Measurements from ENCODE around the gene APLF.

APLF gene

GRCh38 chr2:68464651-68465050, 2.7 kb upstream of the APLF start:
- DNase-seq (ENCODE audit: low read depth, low spot score): no peak
- no peak overlapping the region for H3K4me3 ChIP-seq (ENCODE audit: low read depth, low read length)
- in situ Hi-C loops (cut with HindIII; ENCODE audit: low sequenced_read_pairs): no loop called here
- TF ChIP-seq, protein P1, sequence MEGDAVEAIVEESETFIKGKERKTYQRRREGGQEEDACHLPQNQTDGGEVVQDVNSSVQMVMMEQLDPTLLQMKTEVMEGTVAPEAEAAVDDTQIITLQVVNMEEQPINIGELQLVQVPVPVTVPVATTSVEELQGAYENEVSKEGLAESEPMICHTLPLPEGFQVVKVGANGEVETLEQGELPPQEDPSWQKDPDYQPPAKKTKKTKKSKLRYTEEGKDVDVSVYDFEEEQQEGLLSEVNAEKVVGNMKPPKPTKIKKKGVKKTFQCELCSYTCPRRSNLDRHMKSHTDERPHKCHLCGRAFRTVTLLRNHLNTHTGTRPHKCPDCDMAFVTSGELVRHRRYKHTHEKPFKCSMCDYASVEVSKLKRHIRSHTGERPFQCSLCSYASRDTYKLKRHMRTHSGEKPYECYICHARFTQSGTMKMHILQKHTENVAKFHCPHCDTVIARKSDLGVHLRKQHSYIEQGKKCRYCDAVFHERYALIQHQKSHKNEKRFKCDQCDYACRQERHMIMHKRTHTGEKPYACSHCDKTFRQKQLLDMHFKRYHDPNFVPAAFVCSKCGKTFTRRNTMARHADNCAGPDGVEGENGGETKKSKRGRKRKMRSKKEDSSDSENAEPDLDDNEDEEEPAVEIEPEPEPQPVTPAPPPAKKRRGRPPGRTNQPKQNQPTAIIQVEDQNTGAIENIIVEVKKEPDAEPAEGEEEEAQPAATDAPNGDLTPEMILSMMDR (IDR thresholded peaks at IDR 0.05; ENCODE audit: low read depth, low read length): no peak

DNA sequence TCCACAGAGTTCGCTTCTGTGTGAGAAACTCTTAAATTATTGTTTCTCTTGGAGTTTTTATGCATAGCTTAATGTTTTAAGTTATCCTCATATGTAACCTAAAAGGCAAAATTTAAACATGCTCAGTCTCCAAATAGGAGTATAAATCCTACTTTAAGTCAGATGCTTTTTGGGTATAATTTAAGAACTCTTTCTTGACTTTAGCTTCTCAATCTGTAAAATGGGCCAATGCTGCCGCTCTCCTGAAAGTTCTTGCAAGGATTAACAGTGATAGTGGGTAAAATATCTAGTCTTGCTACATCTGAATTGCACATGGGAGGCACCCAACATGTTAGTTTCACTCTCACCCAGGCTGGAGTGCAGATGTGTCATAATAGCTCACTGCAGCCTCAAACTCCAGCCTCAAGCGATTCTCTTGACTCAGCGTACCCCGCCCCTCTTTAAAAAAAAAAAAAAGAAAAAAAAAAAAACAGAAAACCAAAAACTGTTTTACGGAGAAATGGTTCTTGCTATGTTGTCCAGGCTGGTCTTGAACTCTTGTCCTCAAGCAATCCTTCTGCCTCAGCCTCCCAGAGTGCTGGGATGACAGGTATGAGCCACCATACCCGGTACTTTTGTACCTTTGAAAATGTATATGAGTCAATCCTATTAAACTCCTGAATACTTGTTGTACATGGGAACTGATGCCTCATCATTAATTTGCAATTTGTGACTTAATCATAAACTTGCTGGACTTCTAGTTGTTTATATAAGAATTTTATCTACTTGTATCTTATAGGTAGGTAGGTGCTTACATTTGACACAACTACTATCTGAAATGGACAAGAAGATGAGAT, 2.1 kb upstream of the APLF start:
- DNase-seq (ENCODE audit: low read depth, low spot score): no peak
- H3K4me3 ChIP-seq (ENCODE audit: low read depth, low read length): no peak overlapping the region
- TF ChIP-seq, protein P1 (IDR thresholded peaks at IDR 0.05; ENCODE audit: low read depth, low read length): no peak
- in situ Hi-C loops (cut with HindIII; ENCODE audit: low sequenced_read_pairs): no loop called here

DNA sequence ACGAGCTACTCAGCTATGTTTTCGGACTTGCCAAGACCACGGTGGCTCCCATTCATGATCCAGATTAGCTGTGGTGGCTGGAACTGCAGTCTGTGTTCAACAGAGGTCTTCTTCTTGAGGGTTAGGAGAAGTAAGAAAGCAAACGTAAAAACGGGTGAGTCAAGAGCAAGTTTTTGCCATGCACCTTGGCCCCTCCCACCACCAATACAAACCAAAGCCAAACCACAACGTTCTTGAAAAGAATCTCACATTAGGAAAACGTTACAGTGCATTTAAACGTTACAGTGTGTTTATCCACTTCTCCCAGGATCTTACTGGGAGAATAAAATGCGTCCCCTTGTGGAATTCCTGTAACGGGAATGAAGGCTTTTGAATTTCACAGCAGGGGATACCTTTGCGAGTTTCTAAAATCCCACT, 1.0 kb upstream of the APLF start:
- in situ Hi-C loops (cut with HindIII; ENCODE audit: low sequenced_read_pairs): no loop called here
- peak; percentile 84 for DNase-seq (ENCODE audit: low read depth, low spot score)
- peak overlapping the region; percentile 98 for H3K4me3 ChIP-seq (ENCODE audit: low read depth, low read length)
- TF ChIP-seq, protein P1 (IDR thresholded peaks at IDR 0.05; ENCODE audit: low read depth, low read length): peak; percentile 24

DNA sequence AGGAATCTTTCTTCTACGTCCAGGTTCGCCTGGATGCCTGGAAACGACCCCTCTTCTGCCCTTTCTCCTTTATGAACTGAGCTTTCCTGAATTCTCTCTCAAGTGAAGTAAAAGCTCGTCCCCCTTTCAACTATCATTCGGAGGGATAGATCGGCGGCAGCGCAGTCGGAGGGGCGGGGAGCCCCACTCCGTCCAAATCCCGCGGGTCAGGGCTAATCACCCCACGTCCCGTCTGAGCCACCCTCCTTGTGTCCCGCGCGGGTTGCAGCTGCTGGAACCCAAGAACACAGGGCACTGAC, 658 bp upstream of the APLF start:
- in situ Hi-C loops (cut with HindIII; ENCODE audit: low sequenced_read_pairs): no loop called here
- peak overlapping the region; percentile 98 for H3K4me3 ChIP-seq (ENCODE audit: low read depth, low read length)
- no peak for DNase-seq (ENCODE audit: low read depth, low spot score)
- TF ChIP-seq, protein P1 (IDR thresholded peaks at IDR 0.05; ENCODE audit: low read depth, low read length): no peak

DNA sequence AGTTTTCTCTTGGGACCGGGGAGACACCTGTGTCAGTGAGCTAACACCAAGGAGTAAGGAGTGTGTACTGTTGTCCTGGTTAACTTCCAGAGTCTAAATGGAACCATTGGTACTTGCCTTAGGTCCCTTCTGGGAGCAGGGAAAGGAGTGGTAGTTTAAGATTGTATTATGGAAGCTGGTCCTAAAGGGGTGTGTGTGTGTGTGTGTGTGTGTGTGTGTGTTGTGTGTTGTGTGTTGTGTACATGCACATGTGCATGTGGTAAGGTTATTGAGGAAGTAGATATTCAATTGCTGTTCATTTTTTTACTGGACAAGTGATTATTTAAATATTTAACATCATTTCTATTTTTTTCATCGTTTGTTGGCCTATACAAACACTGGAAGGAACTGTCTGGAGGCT, 1.4 kb downstream of the APLF start:
- H3K4me3 ChIP-seq (ENCODE audit: low read depth, low read length): no peak overlapping the region
- DNase-seq (ENCODE audit: low read depth, low spot score): no peak
- TF ChIP-seq, protein P1 (IDR thresholded peaks at IDR 0.05; ENCODE audit: low read depth, low read length): no peak
- in situ Hi-C loops (cut with HindIII; ENCODE audit: low sequenced_read_pairs): no loop called here

- in situ Hi-C loops (cut with HindIII; ENCODE audit: low sequenced_read_pairs): no loop called here
- TF ChIP-seq, protein P1 (IDR thresholded peaks at IDR 0.05; ENCODE audit: low read depth, low read length): no peak
- DNase-seq (ENCODE audit: low read depth, low spot score): no peak
- H3K4me3 ChIP-seq (ENCODE audit: low read depth, low read length): no peak overlapping the region
These were observed 2.5 kb downstream of the APLF start for GRCh38 chr2:68469935-68470334.

Data from astrocyte of the spinal cord (primary cell).